Measurements from ENCODE around the gene FCHSD1. TPM values are rescaled to one million over a fixed set of nuclear protein-coding genes. Genes with fewer than 3 reads are reported as not detected.

The FCHSD1 gene
- total and polyA plus RNA-seq, 10 of the 15 experiments (the other 5 are each of a cell fraction or from before 2014, with no cell fraction given), result 0.97 to 22.8 (median 10.7) TPM

- in situ Hi-C loops (cut with MboI), result no loop called here
- H3K9ac ChIP-seq (ENCODE audit: control insufficient read depth, insufficient read depth, low read length), result peak within 1 kb of the TSS; percentile 94
- no peaks in the 10 kb centered on the region for H3K9me3 ChIP-seq (replicated peaks; ENCODE audit: control insufficient read depth, insufficient read depth, low read length)
- DNase-seq (ENCODE audit: low read depth, low spot score) (no peak), FAIRE-seq (peak; percentile 52), ATAC-seq (peak; percentile 86)
- no peaks in the 10 kb centered on the region for H3K27me3 ChIP-seq (replicated peaks in 1 of 2; ENCODE audit: control insufficient read depth in 2 of 2, insufficient read depth in 2 of 2, low read length in 1 of 2)
- peak within 1 kb of the TSS; percentile 86 for H3K27ac ChIP-seq (ENCODE audit: control insufficient read depth, insufficient read depth)
- no peaks in the 10 kb centered on the region for H4K20me1 ChIP-seq (ENCODE audit: control insufficient read depth, insufficient read depth)
- WGBS (ENCODE audit: insufficient coverage, insufficient replicate concordance, low lambda C conversion rate, missing lambda C conversion rate), result under 1% methylated on average over 55 of the region's 55 CpGs
- ChIA-PET SMC1A (ENCODE audit: uncharacterized antibody, unreplicated experiment) (interaction anchor here (0.9 to 12.9 kb wide), 13 partner anchors 10 to 161 kb away, joined by 3 to 245 read pairs (median 6); partner anchors contain the start of genes DIAPH1, FCHSD1 and PCDHGC3), CTCF (interaction anchor here (0.6 to 11.2 kb wide), 22 partner anchors 10 to 328 kb away, joined by 3 to 137 read pairs (median 5); partner anchors contain the start of genes DELE1, DIAPH1 and FCHSD1), RAD21 (ENCODE audit: unreplicated experiment) (interaction anchor here (0.5 to 8.2 kb wide), 18 partner anchors 14 to 632 kb away, joined by 3 to 124 read pairs (median 4); partner anchors contain the start of genes DELE1, DIAPH1, FCHSD1 and RNF14), POLR2A (interaction anchor here (0.5 to 11.5 kb wide), 19 partner anchors 9 to 1888 kb away, joined by 3 to 215 read pairs (median 5); partner anchors contain the start of genes DELE1, DIAPH1, FCHSD1 and RNF14)
- H3K79me2 ChIP-seq (ENCODE audit: control insufficient read depth, insufficient read depth, low read length), result peaks cover 55% of the 10 kb centered on the region
- H3K4me3 ChIP-seq, result peak within 1 kb of the TSS; percentile 85
- peak within 1 kb of the TSS; percentile 95 for H2AFZ ChIP-seq (ENCODE audit: control insufficient read depth, low read depth, low read length)
- peaks cover 3 to 4% of the 10 kb centered on the region in 2 experiments; a peak in 3 of 4 replicates for H3K36me3 ChIP-seq (ENCODE audit: control insufficient read depth in 2 of 2, insufficient read depth in 2 of 2, low read length in 1 of 2)
- H3K4me1 ChIP-seq (ENCODE audit: control insufficient read depth, insufficient read depth, low read length), result peaks cover 41% of the 10 kb centered on the region
- peak within 1 kb of the TSS; percentile 98 for H3K4me2 ChIP-seq (ENCODE audit: control insufficient read depth, insufficient read depth)
- BruUV-seq (replicated peaks), result no TSS peak
- intact Hi-C loops (cut with micrococcal nuclease; ENCODE audit: unreplicated experiment), result loop anchor here (5.0 kb wide), 1 partner anchor 124 kb away; no protein-coding TSS in a partner anchor
- TF ChIP-seq MLLT1 (IDR thresholded peaks at IDR 0.05) (no peak), ZNF622 (IDR thresholded peaks at IDR 0.05) (no peak), MTA3 (IDR thresholded peaks at IDR 0.05; ENCODE audit: borderline replicate concordance, low read length) (no peak), SIX5 (IDR thresholded peaks at IDR 0.05; ENCODE audit: low read depth, low read length, severe bottlenecking) (no peak), POLR2AphosphoS2 (IDR thresholded peaks at IDR 0.05; ENCODE audit: low read depth, low read length) (peak; percentile 65; the same call in 1 of the 2 replicates), KLF5 (IDR thresholded peaks at IDR 0.05; ENCODE audit: partially characterized antibody) (peak; percentile 47), MEF2B (IDR thresholded peaks at IDR 0.05; ENCODE audit: partially characterized antibody, poor library complexity, severe bottlenecking) (no peak), EP300 (IDR thresholded peaks at IDR 0.05; ENCODE audit: borderline replicate concordance in 1 of 2, control insufficient read depth in 1 of 2, low read depth in 2 of 2, low read length in 2 of 2) (no peak), MTA2 (IDR thresholded peaks at IDR 0.05; ENCODE audit: low read depth) (0 out of 2 replicates have a peak, but pooled peaks have one; percentile 19), TCF7 (IDR thresholded peaks at IDR 0.05; ENCODE audit: borderline replicate concordance) (no peak), RUNX3 (IDR thresholded peaks at IDR 0.05; ENCODE audit: low read length) (no peak; the same call in 1 of the 2 replicates), ATF3 (IDR thresholded peaks at IDR 0.05; ENCODE audit: borderline replicate concordance, extremely low read depth, low read depth, low read length) (no peak), PKNOX1 (IDR thresholded peaks at IDR 0.05) (no peak), POLR2AphosphoS5 (IDR thresholded peaks at IDR 0.05; ENCODE audit: low read length) (peak; percentile 54; the same call in 1 of the 2 replicates), SREBF2 (IDR thresholded peaks at IDR 0.05; ENCODE audit: low read length) (no peak), SUZ12 (IDR thresholded peaks at IDR 0.05; ENCODE audit: unreplicated experiment) (no peak), MEF2A (IDR thresholded peaks at IDR 0.05; ENCODE audit: insufficient read depth, low read depth, low read length) (no peak)
These were observed 14.7 kb downstream of the FCHSD1 start, which contains the start of the genes HDAC3 and RELL2 for GRCh38 chr5:141636413-141637122. TSS of gene HDAC3 (minus strand) at chr5:141636849. CDS start at chr5:141636790, 59 bp downstream. TSS of gene RELL2 (plus strand) at chr5:141636997. CDS start at chr5:141638226, 1,229 bp downstream.
